GM18909 (cell line): ENCODE results near the gene OR4D9.
"Not testable (repeated sequence)": the region's sequence is repeated elsewhere in the genome, so short reads cannot be mapped to it uniquely, and the experiment has no call there.

Experiments used
- ATAC-seq: cut with Tn5 transposase; IDR thresholded peaks from one replicate; pipeline ENCODE4 v1.9.1; 2021; ENCODE audit warnings: mild to moderate bottlenecking; ENCODE audit not compliant: unreplicated experiment, poor library complexity

Gene OR4D9

GRCh38 chr11:59510941-59511589 lies at the start of gene OR4D9:
Gene OR4D9 (plus strand): TSS chr11:59511539. CDS start chr11:59514913, 3,374 bp downstream.
- no peak for ATAC-seq

GRCh38 chr11:59463190-59463641 lies 48.1 kb upstream of the OR4D9 start:
- no peak for ATAC-seq

DNA sequence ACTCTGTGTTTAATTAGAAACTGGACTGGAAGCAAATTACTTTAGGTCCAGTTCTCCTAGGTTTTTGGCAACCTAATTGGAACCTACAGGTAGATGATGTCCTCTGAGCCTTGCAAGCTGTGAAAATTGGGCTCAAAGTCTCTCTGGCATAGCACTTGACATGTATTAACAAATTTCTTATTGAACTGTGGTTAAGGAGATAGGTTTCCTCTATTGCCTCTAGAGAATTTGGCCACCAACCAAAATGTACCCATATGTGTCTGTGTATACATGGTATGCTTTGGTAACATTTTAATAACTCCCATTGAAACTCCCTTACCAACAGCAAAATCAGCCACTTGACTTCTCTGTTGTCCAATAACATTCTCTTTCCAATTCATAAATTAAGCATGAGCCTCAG lies 38.3 kb upstream of the OR4D9 start, which contains the start of gene OR4D10:
Gene OR4D10, plus strand, starts transcription at position 301 of the 400 bp plus-strand sequence. CDS start 4,115 bp downstream, outside the sequence.
- ATAC-seq, result no peak

DNA sequence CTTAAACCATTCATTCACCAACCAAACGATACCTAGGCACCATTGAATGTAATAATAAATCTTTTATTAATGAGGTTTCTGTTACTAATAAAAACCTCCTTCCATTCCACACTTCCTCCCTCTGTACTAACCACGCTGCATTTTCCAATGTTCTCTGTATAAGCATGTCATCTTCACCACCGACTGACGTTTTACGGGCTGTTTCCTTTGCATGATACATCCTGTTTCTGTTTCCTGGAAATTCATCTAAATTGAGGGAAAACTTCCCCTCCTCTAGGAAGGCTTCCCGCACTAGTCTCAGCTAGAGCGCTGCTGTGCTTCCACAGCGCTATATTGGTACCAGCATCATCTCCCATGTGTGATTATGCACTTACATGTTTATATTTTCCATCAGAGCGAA lies 36.2 kb upstream of the OR4D9 start:
- no peak for ATAC-seq

DNA sequence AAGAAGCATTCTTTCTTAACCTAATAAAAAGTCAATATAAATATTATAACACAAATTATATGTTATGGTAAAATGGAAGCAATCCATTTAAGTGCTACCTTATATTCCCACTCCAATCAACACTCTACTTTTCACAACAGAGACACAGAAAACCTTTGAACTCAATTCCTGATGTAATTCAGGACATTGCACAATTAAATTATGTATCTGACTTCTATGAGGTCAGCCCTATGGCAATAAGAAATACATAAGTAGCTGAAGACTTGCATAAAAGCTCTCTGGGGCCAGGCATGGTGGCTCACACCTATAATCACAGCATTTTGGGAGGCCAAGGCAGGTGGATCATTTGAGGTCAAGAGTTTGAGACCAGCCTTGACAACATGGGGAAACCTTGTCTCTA lies 31.4 kb upstream of the OR4D9 start:
- no peak for ATAC-seq

GRCh38 chr11:59480359-59480758 lies 31.0 kb upstream of the OR4D9 start:
- ATAC-seq, result no peak

GRCh38 chr11:59501931-59502330 lies 9.4 kb upstream of the OR4D9 start:
- ATAC-seq, result no peak

DNA sequence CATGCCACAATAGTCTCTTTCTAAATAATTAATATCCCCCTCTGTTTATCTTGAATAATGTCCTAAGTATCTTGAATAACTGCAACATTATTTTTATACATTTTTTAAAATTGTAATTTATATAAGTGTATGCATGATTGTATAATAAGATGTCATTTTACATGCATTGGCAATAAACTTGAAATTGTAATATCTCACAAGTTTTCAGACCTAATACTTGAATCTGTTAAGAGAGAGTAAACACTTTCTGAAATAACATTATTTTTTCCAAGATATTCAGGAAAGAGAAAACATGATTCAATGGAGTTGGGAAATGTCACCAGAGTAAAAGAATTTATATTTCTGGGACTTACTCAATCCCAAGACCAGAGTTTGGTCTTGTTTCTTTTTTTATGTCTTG lies 8.1 kb upstream of the OR4D9 start, which contains the start of gene OR4D11:
Gene OR4D11, plus strand, starts transcription at position 301 of the 400 bp plus-strand sequence. Its CDS starts 0 bp downstream, at position 301.
- no peak for ATAC-seq

GRCh38 chr11:59511675-59512074 lies 336 bp downstream of the OR4D9 start:
- ATAC-seq, result no peak

DNA sequence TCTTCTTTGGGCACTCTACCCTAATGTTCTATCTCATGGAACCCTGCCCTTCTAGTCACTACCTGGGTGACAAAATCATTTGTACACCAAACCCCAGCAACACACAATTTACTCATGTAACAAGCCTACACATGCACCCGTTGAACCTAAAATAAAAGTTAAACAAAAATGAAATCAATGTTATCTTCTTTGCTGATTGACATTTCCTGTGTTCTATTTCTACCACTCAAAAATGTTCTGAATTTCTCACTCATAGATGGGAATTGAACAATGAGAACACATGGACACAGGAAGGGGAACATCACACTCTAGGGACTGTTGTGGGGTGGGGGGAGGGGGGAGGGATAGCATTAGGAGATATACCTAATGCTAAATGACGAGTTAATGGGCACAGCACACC lies 8.8 kb downstream of the OR4D9 start:
- not testable (repeated sequence) for ATAC-seq

DNA sequence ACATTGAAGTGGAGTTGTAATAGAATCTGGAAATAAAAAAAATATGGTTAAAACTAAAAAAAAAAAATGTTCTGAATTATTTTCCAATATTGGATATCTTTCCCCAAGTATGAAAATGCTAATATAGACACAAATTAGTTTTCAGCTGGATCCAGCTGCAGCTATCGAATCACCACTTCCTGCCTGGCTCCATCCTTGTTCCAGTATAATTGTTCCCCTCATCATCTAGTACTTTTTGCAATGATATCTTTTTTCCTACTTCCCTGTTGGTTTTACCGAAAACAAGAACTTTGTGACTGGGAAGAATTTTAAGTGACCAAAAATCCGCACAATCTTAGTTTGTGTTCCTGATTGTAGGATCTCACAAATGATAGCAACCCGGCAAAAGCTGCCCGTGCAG lies 9.4 kb downstream of the OR4D9 start:
- ATAC-seq, result no peak

DNA sequence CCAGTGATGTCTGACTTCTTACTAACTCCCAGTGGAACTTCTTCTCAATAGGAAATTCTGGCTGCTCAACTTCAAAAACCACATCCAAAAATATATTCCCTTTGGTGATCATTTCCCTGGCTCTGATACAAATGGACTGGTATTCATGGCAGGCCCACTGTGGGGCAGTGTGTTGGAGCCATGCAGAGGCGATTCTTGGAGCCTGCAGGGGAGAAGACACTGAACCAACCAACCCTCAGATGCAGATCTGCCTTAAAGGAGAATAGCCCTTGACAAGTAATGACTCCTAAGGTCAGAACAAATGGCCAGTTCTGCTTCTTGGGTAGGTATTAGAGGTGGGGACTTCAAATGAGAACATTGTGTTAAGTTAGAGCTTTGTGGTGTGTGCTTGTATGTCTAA lies 12.2 kb downstream of the OR4D9 start:
- ATAC-seq, result no peak

DNA sequence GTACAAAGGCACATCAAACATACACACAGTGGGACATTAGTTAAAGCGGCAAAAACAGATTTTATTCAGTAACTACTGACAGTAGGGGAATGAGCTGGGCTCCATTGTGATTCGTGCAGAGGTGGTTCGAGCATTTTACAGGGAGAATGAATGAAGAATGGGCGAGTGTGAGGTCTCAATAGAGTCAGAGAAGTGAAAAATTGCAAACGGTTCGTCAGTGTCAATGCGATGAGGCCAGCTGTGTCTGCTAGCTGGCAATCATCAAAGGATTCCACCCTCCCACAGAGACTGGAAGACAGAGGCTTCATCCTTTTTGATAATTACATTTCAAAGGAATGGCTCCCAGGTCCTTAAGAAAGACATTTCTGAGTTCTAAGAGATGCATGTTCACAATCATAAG lies 17.4 kb downstream of the OR4D9 start:
- ATAC-seq, result no peak

- no peak for ATAC-seq
Measured at GRCh38 chr11:59532620-59533019, 21.3 kb downstream of the OR4D9 start.

DNA sequence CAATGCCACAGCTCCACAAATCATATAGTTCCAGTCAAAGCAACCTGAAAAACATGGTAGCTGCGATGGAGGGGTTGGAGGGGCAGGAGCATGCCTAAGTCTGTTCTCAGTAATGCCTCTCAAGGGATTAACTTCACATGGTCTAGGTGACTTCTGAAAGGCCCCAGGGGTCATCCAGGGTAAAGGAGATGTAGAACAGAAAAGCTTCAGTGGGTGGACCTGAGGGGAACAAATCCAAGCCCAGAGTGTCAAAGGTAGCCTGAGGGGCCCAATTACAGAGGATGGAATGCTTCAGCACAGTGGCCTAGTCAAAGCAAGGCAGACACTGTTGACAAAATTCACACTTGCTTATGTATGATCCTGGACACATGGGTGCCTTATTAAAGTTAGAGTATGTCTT lies 23.3 kb downstream of the OR4D9 start:
- ATAC-seq, result no peak

DNA sequence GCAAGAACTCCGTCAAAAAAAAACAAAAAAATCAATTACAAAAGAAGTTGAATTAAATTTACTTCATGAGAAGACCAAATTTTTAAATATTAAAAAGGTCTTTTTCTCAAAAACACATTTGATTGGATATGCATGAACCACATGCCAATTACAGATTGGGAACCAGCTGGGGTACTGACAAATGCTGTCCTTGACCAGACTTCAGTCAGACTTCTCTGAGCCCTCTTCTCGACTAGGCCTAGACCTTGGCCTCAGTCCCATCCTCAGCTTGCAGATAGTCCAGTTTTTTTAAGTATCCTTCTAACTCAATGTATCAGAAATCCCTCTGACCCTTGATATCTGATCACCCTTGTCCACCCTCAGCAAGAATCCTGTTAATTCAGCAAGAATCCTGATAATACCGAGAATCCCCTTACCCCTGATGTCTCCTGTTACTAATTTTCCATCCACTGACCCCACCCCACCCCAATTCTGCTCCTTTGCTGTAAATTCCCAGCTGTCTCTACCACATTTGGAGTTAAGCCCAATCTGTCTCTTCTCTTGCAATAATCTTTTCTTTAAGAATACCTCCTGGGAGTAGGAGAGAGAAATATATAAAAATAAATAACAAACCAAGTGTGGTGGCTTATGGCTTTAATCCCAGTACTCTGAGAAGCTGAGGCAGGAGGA lies 30.9 kb downstream of the OR4D9 start:
- ATAC-seq, result no peak

DNA sequence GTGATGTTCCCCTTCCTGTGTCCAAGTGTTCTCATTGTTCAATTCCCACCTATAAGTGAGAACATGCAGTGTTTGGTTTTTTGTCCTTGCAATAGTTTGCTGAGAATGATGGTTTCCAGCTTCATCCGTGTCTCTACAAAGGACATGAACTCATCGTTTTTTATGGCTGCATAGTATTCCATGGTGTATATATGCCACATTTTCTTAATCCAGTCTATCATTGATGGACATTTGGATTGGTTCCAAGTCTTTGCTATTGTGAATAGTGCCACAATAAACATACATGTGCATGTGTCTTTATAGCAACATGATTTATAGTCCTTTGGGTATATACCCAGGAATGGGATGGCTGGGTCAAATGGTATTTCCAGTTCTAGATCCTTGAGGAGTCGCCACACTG lies 32.4 kb downstream of the OR4D9 start:
- ATAC-seq, result not testable (repeated sequence)

GRCh38 chr11:59544869-59545178 lies 33.5 kb downstream of the OR4D9 start:
- ATAC-seq, result no peak

DNA sequence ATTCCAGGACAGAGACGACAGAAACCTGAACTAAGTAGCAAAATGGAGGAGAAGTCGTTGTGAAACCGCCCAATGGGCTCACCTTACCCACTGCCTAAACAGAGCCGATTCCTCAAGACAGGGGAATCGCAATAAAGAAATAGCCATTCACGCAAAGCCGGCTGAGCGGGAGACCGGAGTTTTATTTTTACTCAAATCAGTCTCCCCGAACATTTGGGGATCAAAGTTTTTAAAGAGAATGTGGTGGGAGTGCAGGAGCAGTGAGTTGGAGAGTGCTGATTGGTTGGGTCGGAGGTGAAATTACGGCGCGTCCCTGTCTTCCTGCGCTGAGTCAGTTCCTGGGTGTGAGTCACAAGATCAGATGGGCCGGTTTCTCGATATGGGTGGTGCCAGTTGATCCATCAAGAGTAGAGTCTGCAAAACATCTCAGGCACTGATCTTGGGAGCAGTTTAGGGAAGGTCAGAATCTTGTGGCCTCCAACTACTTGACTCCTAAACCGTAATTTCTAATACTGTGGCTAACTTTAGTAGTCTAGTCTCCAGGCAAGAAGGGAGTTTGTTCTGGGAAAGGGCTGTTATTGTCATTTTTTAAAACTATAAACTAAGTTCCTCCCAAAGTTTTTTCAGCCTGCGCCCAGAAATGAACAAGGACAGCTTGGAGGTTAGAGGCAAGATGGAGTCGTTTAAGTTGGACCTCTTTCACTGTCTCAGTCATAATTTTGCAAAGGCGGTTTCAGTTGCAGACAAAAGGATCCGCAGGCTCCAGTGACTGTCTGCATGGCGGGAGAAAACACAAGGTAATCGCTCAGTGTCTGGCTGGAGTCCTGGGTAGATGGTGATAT lies 34.1 kb downstream of the OR4D9 start:
- ATAC-seq, result no peak

- ATAC-seq, result not testable (repeated sequence)
Measured at GRCh38 chr11:59547605-59548308, 36.4 kb downstream of the OR4D9 start.

GRCh38 chr11:59548309-59548656 lies 36.9 kb downstream of the OR4D9 start:
- no peak for ATAC-seq
